Measurements from ENCODE around the gene CCL4L2.
"Not testable (repeated sequence)": the region's sequence is repeated elsewhere in the genome, so short reads cannot be mapped to it uniquely, and the experiment has no call there.

The CCL4L2 gene

DNA sequence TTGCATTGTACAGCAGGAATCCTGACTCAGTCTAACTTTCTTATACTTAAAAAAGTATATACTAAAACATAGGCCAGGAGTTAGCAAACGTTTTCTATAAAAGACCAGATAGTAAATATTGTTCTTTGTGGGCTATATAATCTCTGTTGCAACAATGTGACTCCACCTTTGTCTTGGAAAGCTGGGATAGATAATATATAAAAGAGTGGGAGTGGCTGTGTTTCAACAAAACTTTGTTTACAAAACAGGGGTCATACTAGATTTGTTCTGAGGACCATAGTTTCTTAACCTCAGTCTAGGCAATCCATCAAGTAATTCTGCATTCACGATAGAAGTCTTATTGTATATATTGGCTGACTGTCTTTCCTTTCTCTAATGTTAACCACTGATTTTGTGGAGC, 25.4 kb upstream of the CCL4L2 start (continued):
- TF ChIP-seq, protein P1, sequence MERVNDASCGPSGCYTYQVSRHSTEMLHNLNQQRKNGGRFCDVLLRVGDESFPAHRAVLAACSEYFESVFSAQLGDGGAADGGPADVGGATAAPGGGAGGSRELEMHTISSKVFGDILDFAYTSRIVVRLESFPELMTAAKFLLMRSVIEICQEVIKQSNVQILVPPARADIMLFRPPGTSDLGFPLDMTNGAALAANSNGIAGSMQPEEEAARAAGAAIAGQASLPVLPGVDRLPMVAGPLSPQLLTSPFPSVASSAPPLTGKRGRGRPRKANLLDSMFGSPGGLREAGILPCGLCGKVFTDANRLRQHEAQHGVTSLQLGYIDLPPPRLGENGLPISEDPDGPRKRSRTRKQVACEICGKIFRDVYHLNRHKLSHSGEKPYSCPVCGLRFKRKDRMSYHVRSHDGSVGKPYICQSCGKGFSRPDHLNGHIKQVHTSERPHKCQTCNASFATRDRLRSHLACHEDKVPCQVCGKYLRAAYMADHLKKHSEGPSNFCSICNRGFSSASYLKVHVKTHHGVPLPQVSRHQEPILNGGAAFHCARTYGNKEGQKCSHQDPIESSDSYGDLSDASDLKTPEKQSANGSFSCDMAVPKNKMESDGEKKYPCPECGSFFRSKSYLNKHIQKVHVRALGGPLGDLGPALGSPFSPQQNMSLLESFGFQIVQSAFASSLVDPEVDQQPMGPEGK (CRISPR knock-in tag; IDR thresholded peaks at IDR 0.05; ENCODE audit: borderline replicate concordance), result no peak
- TF ChIP-seq ZC3H10 (CRISPR knock-in tag; IDR thresholded peaks at IDR 0.05), result no peak
- TF ChIP-seq TCF4 (CRISPR knock-in tag; IDR thresholded peaks at IDR 0.05; ENCODE audit: borderline replicate concordance), result no peak
- TF ChIP-seq ISL1 (CRISPR knock-in tag; IDR thresholded peaks at IDR 0.05), result no peak
- TF ChIP-seq SNAI2 (CRISPR knock-in tag; IDR thresholded peaks at IDR 0.05), result no peak

DNA sequence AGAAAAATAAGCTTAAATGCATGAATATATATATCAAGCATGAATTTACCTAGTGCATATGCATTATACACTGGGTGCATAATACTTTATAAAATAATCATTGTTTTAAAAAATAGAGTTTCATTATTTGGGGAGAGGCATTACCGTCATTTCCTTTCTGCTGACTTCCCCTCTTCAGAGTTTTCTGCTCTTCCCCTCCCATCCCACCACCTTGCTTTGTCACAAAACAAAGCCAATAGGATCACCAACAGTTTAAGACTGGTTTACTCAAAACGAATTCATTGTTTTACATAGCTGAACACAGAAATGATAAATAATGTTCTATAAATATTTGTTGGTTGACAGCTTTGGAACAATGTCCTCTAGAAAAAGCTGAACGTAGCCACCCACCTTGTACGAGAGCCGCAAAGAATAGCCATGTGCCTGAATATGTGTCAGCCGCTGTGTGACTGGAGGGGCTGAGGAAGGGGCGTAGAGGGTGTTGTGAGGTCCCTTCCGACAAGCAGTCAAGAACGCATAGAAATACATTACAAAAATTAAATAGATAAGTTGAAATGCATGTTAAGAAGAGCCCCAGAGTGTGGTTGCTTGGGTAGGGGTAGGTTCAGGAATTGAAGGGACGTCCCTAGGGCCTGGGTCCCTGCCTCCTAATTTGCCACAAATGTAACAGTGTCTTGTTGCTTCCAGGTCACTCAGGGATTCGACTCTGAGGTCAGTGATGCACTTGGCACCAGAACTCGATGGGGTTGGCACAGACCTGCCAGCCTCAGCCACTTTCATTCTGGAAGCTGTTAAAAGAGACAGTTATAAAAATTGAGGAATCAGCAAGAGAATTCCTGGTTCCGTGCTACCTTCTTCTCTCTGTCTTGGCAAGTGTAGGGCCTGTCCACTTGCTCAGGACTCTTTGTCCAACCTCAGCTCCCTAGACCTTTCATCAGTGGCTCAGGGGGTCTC, 23.8 kb upstream of the CCL4L2 start:
- ATAC-seq, result not testable (repeated sequence)

DNA sequence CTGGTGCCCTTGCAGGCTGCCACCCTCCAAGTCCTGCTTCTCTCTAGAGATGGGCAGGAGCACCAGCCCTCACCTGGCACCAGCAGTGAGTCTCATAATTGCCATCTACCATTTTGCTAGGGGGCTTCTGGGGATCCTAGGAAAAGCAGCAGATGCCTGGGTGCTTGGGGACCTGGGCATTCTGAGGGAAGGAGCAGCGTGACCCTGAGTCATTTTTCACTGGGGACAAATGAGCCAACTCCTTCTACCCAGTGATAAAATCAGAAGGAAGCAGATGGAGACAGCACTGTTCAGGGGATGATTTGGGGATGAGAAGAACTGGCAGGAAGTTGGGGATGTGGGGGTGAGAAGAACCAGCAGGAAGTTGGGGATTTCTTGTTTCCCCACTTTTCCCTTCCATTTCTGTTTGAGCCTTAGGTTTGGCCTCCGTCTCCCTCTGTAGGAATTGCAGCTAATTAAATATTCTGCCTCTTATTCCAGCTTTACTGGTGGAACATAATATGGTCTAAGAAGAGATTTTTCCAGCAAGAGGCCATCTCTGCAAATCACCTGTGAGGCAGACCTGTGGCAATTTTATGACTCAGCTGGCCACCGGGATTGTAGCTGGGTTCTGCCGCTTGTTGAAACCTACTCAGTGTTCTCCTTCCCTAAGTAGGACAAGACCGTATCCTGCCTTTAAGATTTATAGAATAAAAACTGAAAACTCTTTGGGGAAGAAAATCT, 22.8 kb upstream of the CCL4L2 start:
- ATAC-seq, result not testable (repeated sequence)

DNA sequence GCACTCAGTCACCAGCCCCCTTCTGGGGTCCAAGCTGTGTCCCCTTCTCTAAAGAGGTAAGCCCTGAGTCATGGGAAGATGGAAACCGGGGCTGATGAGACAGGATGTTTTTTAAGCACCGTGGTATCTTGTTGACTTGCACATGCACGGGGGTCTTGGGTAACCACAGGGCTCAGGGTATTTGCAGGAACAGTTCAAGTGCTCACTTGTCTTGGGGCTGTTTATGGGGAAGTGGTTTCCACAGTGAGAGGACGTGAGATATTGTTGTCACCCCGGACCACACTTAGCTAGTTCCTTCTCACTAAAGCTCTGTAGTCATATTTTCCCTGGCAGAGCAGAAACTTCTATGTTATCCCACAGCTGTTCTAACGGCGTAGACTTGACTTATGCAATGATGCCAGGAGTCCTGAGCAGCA, 22.0 kb upstream of the CCL4L2 start:
- TF ChIP-seq ISL1 (CRISPR knock-in tag; IDR thresholded peaks at IDR 0.05) (no peak), TCF4 (CRISPR knock-in tag; IDR thresholded peaks at IDR 0.05; ENCODE audit: borderline replicate concordance) (no peak), GLIS3 (CRISPR knock-in tag; IDR thresholded peaks at IDR 0.05) (no peak), ESRRG (CRISPR knock-in tag; IDR thresholded peaks at IDR 0.05) (no peak), PPARA (CRISPR knock-in tag; IDR thresholded peaks at IDR 0.05; ENCODE audit: borderline replicate concordance) (no peak), ZNF70 (CRISPR knock-in tag; IDR thresholded peaks at IDR 0.05) (no peak), ZNF8 (CRISPR knock-in tag; IDR thresholded peaks at IDR 0.05) (no peak), ZFP30 (CRISPR knock-in tag; IDR thresholded peaks at IDR 0.05) (no peak), OSR1 (CRISPR knock-in tag; IDR thresholded peaks at IDR 0.05) (no peak), ZNF565 (CRISPR knock-in tag; conservative IDR thresholded peaks at IDR 0.05; ENCODE audit: low read depth) (no peak)
- TF ChIP-seq, protein P1 (CRISPR knock-in tag; IDR thresholded peaks at IDR 0.05; ENCODE audit: borderline replicate concordance), result no peak
- TF ChIP-seq, protein P2, sequence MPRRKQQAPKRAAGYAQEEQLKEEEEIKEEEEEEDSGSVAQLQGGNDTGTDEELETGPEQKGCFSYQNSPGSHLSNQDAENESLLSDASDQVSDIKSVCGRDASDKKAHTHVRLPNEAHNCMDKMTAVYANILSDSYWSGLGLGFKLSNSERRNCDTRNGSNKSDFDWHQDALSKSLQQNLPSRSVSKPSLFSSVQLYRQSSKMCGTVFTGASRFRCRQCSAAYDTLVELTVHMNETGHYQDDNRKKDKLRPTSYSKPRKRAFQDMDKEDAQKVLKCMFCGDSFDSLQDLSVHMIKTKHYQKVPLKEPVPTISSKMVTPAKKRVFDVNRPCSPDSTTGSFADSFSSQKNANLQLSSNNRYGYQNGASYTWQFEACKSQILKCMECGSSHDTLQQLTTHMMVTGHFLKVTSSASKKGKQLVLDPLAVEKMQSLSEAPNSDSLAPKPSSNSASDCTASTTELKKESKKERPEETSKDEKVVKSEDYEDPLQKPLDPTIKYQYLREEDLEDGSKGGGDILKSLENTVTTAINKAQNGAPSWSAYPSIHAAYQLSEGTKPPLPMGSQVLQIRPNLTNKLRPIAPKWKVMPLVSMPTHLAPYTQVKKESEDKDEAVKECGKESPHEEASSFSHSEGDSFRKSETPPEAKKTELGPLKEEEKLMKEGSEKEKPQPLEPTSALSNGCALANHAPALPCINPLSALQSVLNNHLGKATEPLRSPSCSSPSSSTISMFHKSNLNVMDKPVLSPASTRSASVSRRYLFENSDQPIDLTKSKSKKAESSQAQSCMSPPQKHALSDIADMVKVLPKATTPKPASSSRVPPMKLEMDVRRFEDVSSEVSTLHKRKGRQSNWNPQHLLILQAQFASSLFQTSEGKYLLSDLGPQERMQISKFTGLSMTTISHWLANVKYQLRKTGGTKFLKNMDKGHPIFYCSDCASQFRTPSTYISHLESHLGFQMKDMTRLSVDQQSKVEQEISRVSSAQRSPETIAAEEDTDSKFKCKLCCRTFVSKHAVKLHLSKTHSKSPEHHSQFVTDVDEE (CRISPR knock-in tag; IDR thresholded peaks at IDR 0.05), result no peak
- no peak for ATAC-seq

DNA sequence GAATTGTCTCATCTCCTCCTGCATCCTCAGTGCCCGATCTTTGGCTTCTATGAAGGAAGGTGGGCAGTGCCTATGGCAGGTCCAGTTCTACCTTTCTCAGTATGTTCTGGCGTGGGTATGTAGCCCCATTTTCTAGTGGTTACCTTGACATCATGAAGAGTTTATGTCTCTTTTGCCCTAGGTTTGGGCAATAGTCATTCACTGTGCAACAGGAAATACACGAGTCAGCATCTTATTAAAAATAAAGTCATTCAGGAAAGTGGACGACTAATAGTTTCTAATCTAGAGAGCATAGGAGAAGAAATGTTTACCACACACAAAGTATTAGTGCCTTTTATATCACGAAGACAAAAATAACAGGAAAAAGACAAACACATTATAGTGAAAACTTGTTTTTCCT, 20.9 kb upstream of the CCL4L2 start:
- not testable (repeated sequence) for ATAC-seq

DNA sequence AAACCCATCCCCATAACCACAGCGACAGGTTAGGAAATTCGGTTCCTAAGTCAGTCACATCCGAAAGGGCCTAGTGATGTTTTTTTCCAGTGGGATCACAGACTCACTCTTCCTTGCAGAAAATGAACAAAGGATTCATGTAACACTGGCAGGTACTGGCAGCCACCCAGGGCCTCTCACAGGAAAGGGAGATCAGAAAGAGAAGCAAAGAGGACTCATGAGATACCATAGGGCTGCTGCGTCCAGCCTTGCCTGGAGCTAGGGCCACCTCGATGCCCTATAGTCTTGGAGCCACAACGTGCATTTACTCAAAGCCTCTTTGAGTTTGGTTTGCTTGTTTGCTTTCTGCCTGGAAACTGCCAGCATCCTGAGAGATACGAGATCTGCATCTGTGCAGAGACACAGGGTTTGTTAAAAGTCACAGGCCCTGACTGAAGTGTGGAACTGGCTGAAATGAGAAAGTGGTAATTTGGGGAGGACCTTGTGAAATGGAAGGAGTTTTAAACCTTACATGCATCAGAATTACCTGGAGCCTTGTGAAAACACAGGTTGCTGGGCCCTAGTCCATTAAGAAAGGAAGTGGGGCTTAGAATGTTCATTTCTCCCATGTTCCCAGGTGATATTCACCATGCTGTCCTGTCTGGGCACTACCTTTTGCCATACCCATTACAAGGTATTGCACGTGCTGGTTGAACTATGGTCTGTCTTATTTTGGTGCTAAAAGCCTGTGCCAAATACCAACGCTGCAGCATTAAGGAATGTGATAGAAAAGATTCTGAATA, 20.1 kb upstream of the CCL4L2 start:
- ATAC-seq, result not testable (repeated sequence)

Data from SK-N-SH treated with all-trans-retinoic acid at 6 μM for 48 hours (cell line).